Heart right ventricle (tissue), 16 donors: ENCODE measurements around the gene FILIP1L. TPM values are rescaled to one million over a fixed set of nuclear protein-coding genes. Genes with fewer than 3 reads are reported as not detected.

Experiments used
- ATAC-seq, 8 donors: fragments of 200-7000 bp; cut with Tn5 transposase; one replicate each; pipeline ENCODE4 v1.9.1; 2020; ENCODE audit warnings: mild to moderate bottlenecking in 8 of 8, moderate library complexity in 8 of 8, moderate number of reproducible peaks in 1 of 8
- DNase-seq, 2 donors: peaks; one replicate each; pipeline ENCODE4 v3.0.0-alpha.2; 2020
- H3K27ac ChIP-seq, 10 donors: fragments of 200-600 bp; sonication (generic) in 2 of 10; one replicate each; pipeline versions ENCODE4 v1.5.0 to v1.8.0; 2020 to 2022; ENCODE audit warnings: mild to moderate bottlenecking in 3 of 10
- H3K27me3 ChIP-seq, 7 donors: fragments of 200-600 bp; one replicate each; pipeline ENCODE4 v1.8.0; 2021 to 2022; ENCODE audit warnings: mild to moderate bottlenecking in 2 of 7
- H3K36me3 ChIP-seq, 9 donors: fragments of 200-600 bp; sonication (generic) in 1 of 9; one replicate each; pipeline versions ENCODE4 v1.5.0 to v1.8.0; 2020 to 2022; ENCODE audit warnings: mild to moderate bottlenecking in 2 of 9
- H3K4me1 ChIP-seq, 9 donors: fragments of 200-600 bp; sonication (generic) in 1 of 9; one replicate each; pipeline versions ENCODE4 v1.5.0 to v1.8.0; 2020 to 2022; ENCODE audit warnings: mild to moderate bottlenecking in 4 of 9
- H3K4me3 ChIP-seq, 10 donors: fragments of 200-600 bp; sonication (generic) in 2 of 10; one replicate each; pipeline versions ENCODE4 v1.5.0 to v1.8.0; 2020 to 2022; ENCODE audit warnings: mild to moderate bottlenecking in 7 of 10, moderate library complexity in 2 of 10
- H3K9me3 ChIP-seq, 11 donors: fragments of 200-600 bp in 10 of 11; sonication (generic) in 2 of 11; one replicate each; pipeline versions ENCODE4 v1.5.0 to v1.8.0; 2013 to 2022; ENCODE audit warnings: mild to moderate bottlenecking in 2 of 11, control low read depth in 1 of 11, moderate library complexity in 1 of 11
- CTCF ChIP-seq, 9 donors: fragments of 200-600 bp; sonication (generic) in 2 of 9; IDR thresholded peaks; one replicate each; pipeline versions ENCODE4 v1.5.0 to v1.8.0; 2021 to 2022; ENCODE audit warnings: antibody characterized with exemption in 9 of 9, mild to moderate bottlenecking in 5 of 9, moderate library complexity in 1 of 9
- WGBS, 2 donors: extraction: QIAGEN DNeasy Blood & Tissue Kit; methylation state at CpG; one replicate each; pipeline ENCODE4 v1.1.7; 2013; ENCODE audit warnings: inconsistent platforms in 1 of 2; 5-methylcytosine and 5-hydroxymethylcytosine counted together
- intact Hi-C, 10 donors: fragments of 100-400 bp; cut with DNase I; formaldehyde crosslinking; loops; one replicate each; pipeline versions ENCODE4 v1.11.1 to v1.14.2; 2022
- polyA plus RNA-seq, 2 donors: library from polyadenylated mRNA; stranded (reverse); fragments of 200-250 nt; gene quantifications; one replicate each; pipeline ENCODE4 v1.2.3, GENCODE V29; 2013
- total RNA-seq, 10 donors: library from RNA; stranded (reverse); fragmentation: NEBNext Ultra II Directional in 3 of 10; extraction: Animal tissue kit (Norgen Biotek cat#: 25700) in 3 of 10; gene quantifications; one replicate each; pipeline versions ENCODE4 v1.2.1 to v1.2.4, GENCODE V29; 2021 to 2023
- donor health status: Arrhythmogenic right ventricular cardiomyopathy.
- donor health status: ischemic (EF 13 %, LVEDD 7.1; RV severe dilation, severe dysfunction).
- donor health status: healthy with polysubstance abuse.
- donor health status: DM: no; HTN: yes; CAD: no.
- donor health status: DM: no; HTN: no; CAD: no.
- donor health status: ischemic (EF 25% LVEDD 6.9; RV normal size, moderate dysfunction).
- donor health status: ischemic (EF 25% LVEDD 5.7; RV mildly dilated, moderate dysfunction).
- donor health status: healthy.
- donor health status: DM: yes; HTN: yes; CAD: no.
- donor health status: Ischemic cardiomyopathy.
- donor health status: ischemic (EF 35%, LVEDD 5.7; RV mildly dilated, moderate dysfunction).
- donor health status: nonischemic (EF 11% LVEDD 7.7; RV severe dilation, severe dysfunction).
- donor health status: DM: yes; HTN: yes; CAD: no.
- donor health status: PGD.
- donor health status: ischemic (EF 29% LVEDD 5.4; RV normal size, mild dysfunction).
- donor health status: nonischemic (EF 23%, LVEDD 6.1; RV moderate dilation, normal function).

FILIP1L gene
- total and polyA plus RNA-seq, 12 donors: 15.9 to 134 (median 64.3) TPM

- intact Hi-C loops: loop anchor here in 1 of 10 donors (1.0 kb wide), 1 partner anchor 43 kb away; no protein-coding TSS in a partner anchor
- WGBS, 2 donors: 68 to 71% methylated on average over 1 of the region's 1 CpG
- no peaks in the 10 kb centered on the region for H3K9me3 ChIP-seq
- H3K4me1 ChIP-seq: peaks cover 0 to 79% (median 43%) of the 10 kb centered on the region in 9 donors
- no peak overlapping the region for H3K4me3 ChIP-seq
- TF ChIP-seq CTCF (IDR thresholded peaks at IDR 0.05): no peak
- H3K36me3 ChIP-seq: peaks cover 0 to 91% (median 8%) of the 10 kb centered on the region in 9 donors
- H3K27me3 ChIP-seq: no peaks in the 10 kb centered on the region
- DNase-seq (no peak), ATAC-seq (no peak)
- no peak overlapping the region for H3K27ac ChIP-seq
Measured at GRCh38 chr3:99857278-99857677, 257.0 kb downstream of the FILIP1L start.

GRCh38 chr3:99856437-99857220 is 257.7 kb downstream of the FILIP1L start:
- no peak overlapping the region for H3K4me3 ChIP-seq

DNA sequence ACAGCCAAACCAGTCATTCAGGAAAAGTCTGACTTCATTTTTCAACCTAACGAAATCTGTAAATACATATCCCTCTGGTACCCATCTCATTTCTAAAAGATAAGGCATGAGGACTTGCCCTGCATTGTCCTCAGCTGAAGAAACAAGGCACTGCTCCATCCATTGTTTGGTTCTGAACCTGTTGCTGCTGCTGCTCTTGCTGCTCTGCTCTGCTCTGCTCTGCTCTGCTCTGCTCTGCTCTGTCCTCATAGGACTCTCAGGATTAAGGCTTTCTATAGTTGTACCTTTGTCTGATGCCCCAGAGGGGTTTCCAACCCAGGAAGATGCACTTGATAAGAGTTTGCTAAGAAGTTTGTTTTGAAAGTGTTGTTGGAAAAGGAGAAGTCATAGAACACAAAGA is 258.4 kb downstream of the FILIP1L start:
- intact Hi-C loops: no loop called here
- Histone ChIP-seq H3K36me3 (peaks cover 0 to 91% (median 9%) of the 10 kb centered on the region in 9 donors), H3K27ac (no peak overlapping the region), H3K4me1 (peaks cover 0 to 74% (median 34%) of the 10 kb centered on the region in 9 donors), H3K9me3 (no peaks in the 10 kb centered on the region), H3K4me3 (no peak overlapping the region), H3K27me3 (no peaks in the 10 kb centered on the region)
- 80 to 82% methylated on average over 1 of the region's 1 CpG for WGBS, 2 donors
- DNase-seq: no peak
- TF ChIP-seq CTCF (IDR thresholded peaks at IDR 0.05): no peak
- no peak for ATAC-seq

More at GRCh38 chr3:99856437-99857220, 257.7 kb downstream of the FILIP1L start:
- Histone ChIP-seq H3K36me3 (peaks cover 0 to 91% (median 8%) of the 10 kb centered on the region in 9 donors), H3K4me1 (peaks cover 0 to 79% (median 36%) of the 10 kb centered on the region in 9 donors), H3K9me3 (no peaks in the 10 kb centered on the region), H3K27me3 (no peaks in the 10 kb centered on the region), H3K27ac (no peak overlapping the region)
- WGBS, 2 donors: 93 to 94% methylated on average over 3 of the region's 3 CpGs
- intact Hi-C loops: loop anchor here in 1 of 10 donors (1.0 kb wide), 1 partner anchor 42 kb away; no protein-coding TSS in a partner anchor
- no peak for TF ChIP-seq CTCF (IDR thresholded peaks at IDR 0.05)
- DNase-seq (no peak), ATAC-seq (no peak)

DNA sequence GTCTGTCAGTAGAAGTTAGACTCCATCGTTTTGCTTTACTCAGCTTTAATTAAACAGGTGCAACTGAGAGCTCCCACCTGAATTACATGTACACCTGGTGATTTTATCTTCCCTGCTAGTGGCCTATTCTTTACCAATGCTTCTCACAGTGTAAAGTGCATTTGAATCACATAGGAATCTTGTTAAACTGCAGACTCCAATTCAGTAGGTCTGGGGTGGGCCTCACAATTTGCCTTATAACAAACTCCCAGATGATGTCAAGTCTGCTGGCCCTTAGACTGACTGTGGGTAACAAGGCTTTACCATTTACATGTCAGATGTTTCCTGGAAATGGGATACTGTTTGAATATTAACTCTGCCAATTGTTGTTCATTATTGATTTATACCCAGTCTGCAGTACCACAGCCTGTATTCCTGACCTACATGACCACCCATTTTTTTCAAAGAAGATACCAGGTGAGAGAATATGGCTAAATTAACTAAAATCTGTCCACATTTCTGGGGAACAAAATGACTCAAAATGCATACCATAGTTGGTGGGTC is 259.5 kb downstream of the FILIP1L start:
- H3K27ac ChIP-seq: no peak overlapping the region
- no peaks in the 10 kb centered on the region for H3K27me3 ChIP-seq
- H3K4me1 ChIP-seq: peaks cover 0 to 65% (median 25%) of the 10 kb centered on the region in 9 donors
- peaks cover 0 to 93% (median 20%) of the 10 kb centered on the region in 9 donors for H3K36me3 ChIP-seq
- no peak for TF ChIP-seq CTCF (IDR thresholded peaks at IDR 0.05)
- DNase-seq (no peak), ATAC-seq (no peak)
- WGBS, 2 donors: 80 to 82% methylated on average over 1 of the region's 1 CpG
- intact Hi-C loops: no loop called here
- peaks cover 0 to 6% (median 0%) of the 10 kb centered on the region in 11 donors for H3K9me3 ChIP-seq
- H3K4me3 ChIP-seq: no peak overlapping the region
